Activated naive CD4-positive, alpha-beta T cell treated with anti-CD3 and anti-CD28 coated beads, Interleukin-2, amount 10 ng/mL, durations not matched to agents 7 days and 5 days (primary cell): Measurements from ENCODE around the gene STX5.
A peak's percentile ranks its signal among the peaks of the same experiment; 100 is the strongest.
"Not testable (repeated sequence)": the region's sequence is repeated elsewhere in the genome, so short reads cannot be mapped to it uniquely, and the experiment has no call there.

Source experiments
- CTCF ChIA-PET: fragments of 350-600 bp; sonication (Branson Sonifier 250); formaldehyde crosslinking; loops from one replicate; lab custom pipeline; 2021; ENCODE audit warnings: antibody characterized with exemption; lab: Charles Lee
- DNase-seq: peaks from one replicate; pipeline ENCODE4 v3.0.0-alpha.2; 2020
- H3K27ac Mint-ChIP-seq: one replicate; pipeline ENCODE4 v1.8.0; 2021; ENCODE audit warnings: mild to moderate bottlenecking, moderate library complexity, mixed read lengths
- H3K27me3 Mint-ChIP-seq: one replicate; pipeline ENCODE4 v1.8.0; 2021; ENCODE audit warnings: mild to moderate bottlenecking, mixed read lengths
- H3K36me3 Mint-ChIP-seq: one replicate; pipeline ENCODE4 v1.8.0; 2021; ENCODE audit warnings: mixed read lengths
- H3K4me1 Mint-ChIP-seq: one replicate; pipeline ENCODE4 v1.8.0; 2021; ENCODE audit warnings: mixed read lengths
- H3K4me3 Mint-ChIP-seq: one replicate; pipeline ENCODE4 v1.8.0; 2021; ENCODE audit warnings: mild to moderate bottlenecking, moderate library complexity, mixed read lengths
- H3K9me3 Mint-ChIP-seq: one replicate; pipeline ENCODE4 v1.8.0; 2021; ENCODE audit warnings: mixed read lengths

The STX5 gene

DNA sequence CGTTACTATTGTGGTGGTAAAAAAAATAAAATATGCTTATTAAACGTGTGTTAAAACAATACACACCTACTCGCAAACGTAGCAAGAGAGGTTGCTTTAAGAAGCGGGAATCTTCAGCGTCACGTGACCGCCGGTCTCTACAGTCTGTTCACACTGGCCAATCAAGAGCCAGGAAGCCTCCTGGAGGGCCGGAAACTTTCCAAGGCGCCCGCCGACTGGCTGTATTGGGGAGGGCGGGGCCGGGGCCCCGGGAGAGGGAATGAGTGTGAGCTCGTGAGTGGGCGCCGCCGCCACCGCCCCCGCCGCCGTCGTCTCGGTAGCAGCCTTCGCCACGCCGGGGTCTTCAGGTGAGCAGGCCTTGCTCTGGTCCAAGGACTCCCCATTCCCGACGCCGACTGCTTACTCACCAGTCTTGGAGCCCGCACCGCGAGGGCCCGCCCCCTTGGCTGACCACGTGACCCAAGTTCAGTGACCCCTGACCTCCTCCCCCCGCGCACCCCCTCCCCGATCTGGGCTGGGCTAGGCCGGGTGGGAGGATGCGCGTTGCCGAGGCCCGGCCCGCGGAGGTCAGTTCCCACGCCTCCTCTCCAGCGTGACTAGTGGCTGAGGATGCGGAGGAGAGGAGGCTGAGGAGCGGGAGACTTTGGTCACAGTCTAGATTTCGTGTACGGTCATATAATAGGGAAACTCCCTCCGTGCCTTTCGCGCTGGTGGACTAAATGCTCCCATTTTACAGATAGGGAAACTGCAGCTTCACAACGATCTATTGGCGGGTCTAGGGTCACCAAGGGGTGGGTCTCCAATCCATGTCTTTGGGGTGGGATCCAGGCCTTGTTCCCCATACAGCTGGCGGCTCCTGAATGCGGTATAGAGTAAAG, 60.5 kb downstream of the STX5 start, which contains the start of gene TAF6L:
Gene TAF6L, plus strand, starts transcription at position 253 of the 878 bp plus-strand sequence. CDS start 4,388 bp downstream, outside the sequence.
- H3K27ac Mint-ChIP-seq = peak within 1 kb of the TSS; percentile 94
- peaks cover 36% of the 10 kb centered on the region for H3K4me1 Mint-ChIP-seq
- H3K36me3 Mint-ChIP-seq = peaks cover 19% of the 10 kb centered on the region
- peak within 1 kb of the TSS; percentile 90 for H3K4me3 Mint-ChIP-seq
- peak; percentile 97 for DNase-seq
- H3K9me3 Mint-ChIP-seq = no peaks in the 10 kb centered on the region
- CTCF ChIA-PET = interaction anchor here (0.6 to 10.4 kb wide), 5 partner anchors 9 to 107 kb away, joined by 3 to 65 read pairs (median 10); partner anchors contain the start of genes C11orf98, CSKMT, POLR2G and TMEM179B
- H3K27me3 Mint-ChIP-seq = no peaks in the 10 kb centered on the region

- Mint-ChIP-seq H3K9me3 (no peaks in the 10 kb centered on the region), H3K36me3 (peaks cover 18% of the 10 kb centered on the region), H3K27ac (peak overlapping the region; percentile 94), H3K4me3 (peak overlapping the region; percentile 90), H3K4me1 (peaks cover 36% of the 10 kb centered on the region), H3K27me3 (no peaks in the 10 kb centered on the region)
- DNase-seq = peak; percentile 47
- CTCF ChIA-PET = interaction anchor here (0.6 to 10.4 kb wide), 5 partner anchors 9 to 106 kb away, joined by 3 to 65 read pairs (median 10); partner anchors contain the start of genes C11orf98, CSKMT, POLR2G and TMEM179B
These were observed 61.1 kb downstream of the STX5 start for GRCh38 chr11:62770778-62771143.

DNA sequence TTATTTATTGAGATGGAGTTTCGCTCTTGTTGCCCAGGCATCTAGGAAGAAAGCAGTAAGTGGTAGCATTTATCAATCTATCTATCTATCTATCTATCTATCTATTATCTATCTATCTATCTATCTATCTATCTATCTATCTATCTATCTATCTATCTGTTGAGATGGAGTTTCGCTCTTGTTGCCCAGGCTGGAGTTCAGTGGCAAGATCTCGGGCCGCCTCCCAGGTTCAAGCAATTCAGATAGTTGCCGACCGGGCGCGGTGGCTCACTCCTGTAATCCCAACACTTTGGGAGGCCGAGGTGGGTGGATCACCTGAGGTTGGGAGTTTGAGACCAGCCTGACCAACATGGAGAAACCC, 71.0 kb downstream of the STX5 start:
- DNase-seq = peak; percentile 33
- peaks cover 16% of the 10 kb centered on the region for H3K36me3 Mint-ChIP-seq
- not testable (repeated sequence) for H3K27me3 Mint-ChIP-seq, H3K9me3 Mint-ChIP-seq
- H3K27ac Mint-ChIP-seq = peak overlapping the region; percentile 94
- H3K4me3 Mint-ChIP-seq = peak overlapping the region; percentile 96
- peaks cover 23% of the 10 kb centered on the region for H3K4me1 Mint-ChIP-seq
- CTCF ChIA-PET = interaction anchor here (0.7 to 2.2 kb wide), 3 partner anchors 15 to 32 kb away, joined by 3 to 9 read pairs (median 3); partner anchors contain the start of genes TMEM179B and TTC9C

GRCh38 chr11:62757846-62758788, 73.7 kb downstream of the STX5 start:
- Mint-ChIP-seq H3K4me1 (peaks cover 29% of the 10 kb centered on the region), H3K36me3 (peaks cover 10% of the 10 kb centered on the region), H3K9me3 (no peaks in the 10 kb centered on the region), H3K27ac (no peak overlapping the region), H3K27me3 (peaks cover 8% of the 10 kb centered on the region), H3K4me3 (no peak overlapping the region)
- no peak for DNase-seq
- CTCF ChIA-PET = interaction anchor here (2.5 kb wide), 1 partner anchor 11 kb away, joined by 19 read pairs; the partner anchor contains the start of gene TAF6L
